ENCODE data around the gene ZNF282. TPM values are rescaled to one million over a fixed set of nuclear protein-coding genes. Genes with fewer than 3 reads are reported as not detected.
A peak's percentile ranks its signal among the peaks of the same experiment; 100 is the strongest.
"Not testable (repeated sequence)": the region's sequence is repeated elsewhere in the genome, so short reads cannot be mapped to it uniquely, and the experiment has no call there.

ZNF282 gene
- total RNA-seq, 1 donor from 2014 or later, result 27.4 TPM

DNA sequence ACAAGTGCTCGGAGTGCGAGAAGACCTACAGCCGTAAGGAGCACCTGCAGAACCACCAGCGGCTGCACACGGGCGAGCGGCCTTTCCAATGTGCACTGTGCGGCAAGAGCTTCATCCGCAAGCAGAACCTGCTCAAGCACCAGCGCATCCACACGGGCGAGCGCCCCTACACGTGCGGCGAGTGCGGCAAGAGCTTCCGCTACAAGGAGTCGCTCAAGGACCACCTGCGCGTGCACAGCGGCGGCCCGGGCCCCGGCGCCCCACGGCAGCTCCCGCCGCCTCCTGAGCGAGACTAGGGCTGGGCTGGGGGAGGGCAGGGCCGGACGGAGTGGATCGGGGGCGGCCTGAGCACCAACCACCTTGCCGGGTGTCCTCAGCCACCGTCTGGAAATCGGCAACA lies 29.0 kb downstream of the ZNF282 start:
- no peak for DNase-seq (ENCODE audit: low read depth, low spot score)

DNA sequence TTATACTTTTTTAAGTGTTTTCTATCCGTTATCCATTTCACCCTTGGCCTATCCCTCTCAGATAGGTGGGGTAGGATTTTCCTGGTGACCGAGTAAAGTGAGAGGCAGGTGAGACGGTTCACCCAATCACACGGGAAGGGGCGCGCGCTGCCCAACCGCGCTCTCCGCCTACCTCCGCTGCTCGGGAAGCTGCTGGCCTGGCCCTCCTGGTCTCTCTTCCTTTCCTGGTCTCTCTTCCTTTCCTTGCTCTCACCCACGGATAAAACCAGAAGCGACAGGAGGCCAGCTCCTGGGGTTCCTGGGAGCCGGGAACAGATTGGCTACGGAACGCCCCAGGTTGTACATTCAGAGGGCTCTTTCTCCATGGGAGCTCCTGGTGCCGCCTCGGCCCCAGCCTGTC lies 29.8 kb downstream of the ZNF282 start:
- DNase-seq (ENCODE audit: low read depth, low spot score), result no peak

DNA sequence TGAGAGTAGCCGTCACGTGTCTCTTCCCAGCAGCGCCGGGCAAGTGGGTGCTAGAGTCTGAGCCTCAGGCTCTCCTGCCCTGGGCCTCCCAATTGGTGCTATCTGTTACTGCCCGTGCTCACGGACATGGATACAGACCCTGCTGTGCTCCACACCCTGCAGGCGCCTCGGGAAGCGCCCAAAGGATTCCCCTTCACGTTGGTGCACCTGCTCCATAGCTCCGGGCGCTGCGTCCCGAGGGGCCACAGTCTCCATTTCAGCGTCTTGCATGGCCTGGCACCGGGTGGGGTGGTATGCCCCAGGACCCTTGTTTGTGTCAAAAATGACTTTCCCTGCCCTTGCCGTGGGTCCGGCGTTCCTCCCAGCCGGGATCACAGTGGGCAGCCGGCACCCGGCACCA lies 30.3 kb downstream of the ZNF282 start:
- DNase-seq (ENCODE audit: low read depth, low spot score), result no peak

DNA sequence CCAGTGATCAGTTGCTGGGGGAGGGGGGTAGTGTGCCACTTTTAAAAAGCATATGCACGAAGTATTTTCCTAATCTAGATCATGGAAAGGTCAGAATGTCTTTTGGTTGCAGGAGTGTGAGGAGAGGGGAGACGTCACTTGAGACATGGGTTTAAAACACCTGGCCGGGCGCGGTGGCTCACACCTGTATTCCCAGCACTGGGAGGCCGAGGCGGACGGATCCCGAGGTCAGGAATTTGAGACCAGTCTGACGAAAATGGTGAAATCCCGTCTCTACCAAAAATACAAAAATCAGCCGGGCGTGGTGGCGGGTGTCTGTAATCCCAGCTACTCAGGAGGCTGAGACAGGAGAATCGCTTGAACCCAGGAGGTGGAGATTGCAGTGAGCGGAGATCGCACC lies 31.0 kb downstream of the ZNF282 start:
- not testable (repeated sequence) for DNase-seq (ENCODE audit: low read depth, low spot score)

DNA sequence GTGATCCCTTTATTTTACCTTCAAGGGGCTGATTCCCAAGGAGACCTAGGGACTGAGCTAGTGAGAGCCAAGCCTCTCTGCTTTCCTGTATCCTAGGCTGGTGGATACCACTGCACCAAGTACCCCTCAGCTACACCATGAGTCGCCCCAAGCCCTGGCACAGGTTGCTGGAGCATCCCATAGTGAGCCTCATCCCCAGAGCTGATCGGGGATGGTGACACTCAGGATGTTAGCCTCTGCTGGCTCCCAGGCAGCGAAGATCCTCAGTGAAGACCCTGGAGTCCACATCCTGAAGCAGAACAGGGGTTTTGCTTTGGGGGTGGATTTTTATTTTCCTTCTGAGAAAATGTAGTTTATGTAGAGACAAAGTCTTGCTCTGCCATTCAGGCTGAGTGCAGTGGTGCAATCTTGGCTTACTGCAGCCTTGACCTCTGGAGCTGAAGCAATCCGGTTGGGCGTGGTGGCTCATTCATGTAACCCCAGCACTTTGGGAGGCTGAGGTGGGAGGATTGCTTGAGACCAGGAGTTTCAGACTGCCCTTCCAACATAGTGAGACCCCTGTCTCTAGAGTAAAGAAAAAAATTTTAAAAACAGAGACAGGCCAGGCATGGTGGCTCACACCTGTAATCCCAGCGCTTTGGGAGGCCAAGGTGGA lies 31.6 kb downstream of the ZNF282 start:
- DNase-seq (ENCODE audit: low read depth, low spot score), result no peak

DNA sequence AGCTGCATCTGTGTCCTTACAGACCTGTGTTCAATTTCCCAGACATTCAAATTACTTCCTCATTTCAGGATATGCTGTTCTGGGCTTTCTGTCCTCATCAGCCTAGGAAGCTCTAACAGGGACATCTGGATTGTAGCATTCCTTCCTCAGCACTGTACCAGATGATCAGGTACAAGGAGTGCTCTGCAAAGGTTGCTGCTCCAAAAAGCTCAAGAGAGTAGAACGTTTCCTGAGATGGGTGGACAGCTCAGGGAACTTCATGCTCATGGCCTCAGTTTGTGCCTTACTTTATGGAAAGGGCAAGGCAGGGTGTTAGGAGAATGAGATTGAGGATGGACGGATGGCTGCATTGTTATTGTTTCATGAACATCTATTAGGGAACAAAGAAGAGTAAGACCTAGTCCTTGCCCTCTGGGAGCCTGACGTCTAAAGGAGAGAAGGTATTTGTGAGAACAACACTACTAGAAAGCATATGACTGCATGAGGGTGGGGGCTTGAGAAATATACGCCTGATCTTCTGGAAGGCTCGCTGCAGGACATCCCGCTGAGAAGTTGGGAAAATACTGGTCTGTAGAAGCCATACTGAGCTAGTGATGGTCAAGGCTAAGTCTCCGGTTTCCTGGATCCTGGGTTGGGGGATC lies 33.6 kb downstream of the ZNF282 start:
- no peak for DNase-seq (ENCODE audit: low read depth, low spot score)

DNA sequence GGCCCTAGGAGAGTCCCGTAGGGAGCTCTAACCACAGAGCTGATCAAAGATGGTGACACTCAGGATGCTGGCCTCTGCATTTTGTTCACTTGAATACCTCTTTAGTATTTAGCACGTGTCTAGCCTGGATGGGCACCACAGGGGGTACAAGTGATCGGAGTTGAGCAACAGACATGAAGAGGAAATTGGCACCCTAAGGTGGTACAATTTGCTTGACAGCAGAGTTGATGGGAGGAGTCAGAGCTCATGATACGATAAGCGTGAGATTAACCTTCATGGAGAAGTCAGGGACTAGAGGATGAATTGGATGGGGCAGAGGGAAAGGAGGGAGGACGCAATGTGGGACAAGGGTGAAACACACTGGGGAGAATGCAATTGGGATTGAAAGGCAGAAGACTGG lies 34.2 kb downstream of the ZNF282 start:
- no peak for DNase-seq (ENCODE audit: low read depth, low spot score)

DNA sequence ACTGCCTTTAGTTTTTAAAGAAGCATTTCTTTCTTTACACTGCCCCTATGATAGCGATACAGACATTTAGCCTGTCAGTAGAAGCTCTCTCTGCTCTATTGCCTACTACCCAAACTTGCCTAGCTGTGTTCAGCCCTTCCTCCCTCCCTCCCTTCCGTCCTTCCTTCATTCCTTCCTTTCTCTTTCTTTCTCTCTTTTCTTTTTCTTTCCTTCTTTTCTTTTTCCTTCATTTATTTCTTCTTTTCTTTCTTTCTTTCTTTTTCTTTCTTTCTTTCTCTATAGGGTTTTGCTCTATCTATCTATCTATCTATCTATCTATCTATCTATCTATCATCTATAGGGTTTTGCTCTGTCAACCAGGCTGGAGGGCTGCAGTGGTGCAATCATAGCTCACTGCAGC lies 37.0 kb downstream of the ZNF282 start:
- no peak for DNase-seq (ENCODE audit: low read depth, low spot score)

DNA sequence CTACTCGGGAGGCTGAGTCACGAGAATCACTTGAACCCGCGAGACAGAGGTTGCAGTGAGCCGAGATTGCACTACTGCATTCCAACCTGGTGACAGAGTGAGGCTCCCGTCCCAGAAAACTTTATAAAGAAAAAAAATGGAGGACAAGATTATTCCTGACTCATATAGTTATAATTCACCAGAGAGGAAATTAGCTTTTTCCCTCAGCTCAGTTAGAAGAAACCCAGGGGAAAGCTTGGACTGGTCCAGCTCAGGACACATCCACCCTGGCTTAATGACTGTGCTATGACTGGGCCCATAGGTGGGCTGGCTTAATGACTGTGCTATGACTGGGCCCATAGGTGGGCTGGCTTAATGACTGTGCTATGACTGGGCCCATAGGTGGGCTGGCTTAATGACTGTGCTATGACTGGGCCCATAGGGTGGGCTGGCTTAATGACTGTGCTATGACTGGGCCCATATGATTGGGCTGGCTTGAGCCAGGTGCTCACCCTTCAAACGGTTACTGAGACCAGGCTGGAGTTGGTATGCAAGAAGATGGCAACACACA lies 38.4 kb downstream of the ZNF282 start:
- not testable (repeated sequence) for DNase-seq (ENCODE audit: low read depth, low spot score)

DNA sequence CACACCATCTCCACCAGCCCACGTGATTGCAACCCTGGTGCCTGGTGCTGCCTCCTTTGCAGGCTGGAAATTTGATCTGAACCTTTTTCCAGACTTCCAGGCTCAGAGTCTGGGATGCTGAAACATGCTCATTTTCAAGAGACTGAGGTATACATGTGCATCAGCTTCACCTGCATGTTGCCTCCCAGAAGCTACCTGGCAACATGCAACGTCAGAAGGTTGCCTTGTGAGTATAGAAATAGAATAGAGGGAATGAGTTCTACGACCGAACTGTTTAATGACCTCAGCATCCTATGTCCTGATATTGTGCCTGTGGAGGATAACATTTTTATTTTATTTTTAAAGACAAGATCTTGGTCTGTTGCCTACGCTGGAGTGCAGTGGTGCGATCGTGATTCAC lies 42.2 kb downstream of the ZNF282 start:
- DNase-seq (ENCODE audit: low read depth, low spot score), result no peak

DNA sequence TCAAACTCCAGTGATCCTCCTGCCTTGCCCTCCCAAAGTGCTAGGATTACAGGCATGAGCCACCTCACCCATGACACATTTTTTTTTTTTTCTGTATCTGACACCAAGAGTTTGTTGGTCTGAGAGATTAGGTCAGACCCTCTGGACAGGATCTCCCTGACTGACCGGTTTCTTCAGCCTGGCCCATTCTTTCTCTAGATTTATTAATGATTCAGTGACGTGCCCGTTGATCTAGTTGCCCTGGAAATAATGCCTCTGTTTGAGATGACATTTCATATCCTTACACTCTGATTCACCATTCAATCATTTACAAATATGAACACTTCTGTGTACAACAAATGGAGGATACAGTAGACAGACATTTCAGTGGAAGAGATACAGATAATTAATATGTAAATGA lies 42.7 kb downstream of the ZNF282 start:
- no peak for DNase-seq (ENCODE audit: low read depth, low spot score)

DNA sequence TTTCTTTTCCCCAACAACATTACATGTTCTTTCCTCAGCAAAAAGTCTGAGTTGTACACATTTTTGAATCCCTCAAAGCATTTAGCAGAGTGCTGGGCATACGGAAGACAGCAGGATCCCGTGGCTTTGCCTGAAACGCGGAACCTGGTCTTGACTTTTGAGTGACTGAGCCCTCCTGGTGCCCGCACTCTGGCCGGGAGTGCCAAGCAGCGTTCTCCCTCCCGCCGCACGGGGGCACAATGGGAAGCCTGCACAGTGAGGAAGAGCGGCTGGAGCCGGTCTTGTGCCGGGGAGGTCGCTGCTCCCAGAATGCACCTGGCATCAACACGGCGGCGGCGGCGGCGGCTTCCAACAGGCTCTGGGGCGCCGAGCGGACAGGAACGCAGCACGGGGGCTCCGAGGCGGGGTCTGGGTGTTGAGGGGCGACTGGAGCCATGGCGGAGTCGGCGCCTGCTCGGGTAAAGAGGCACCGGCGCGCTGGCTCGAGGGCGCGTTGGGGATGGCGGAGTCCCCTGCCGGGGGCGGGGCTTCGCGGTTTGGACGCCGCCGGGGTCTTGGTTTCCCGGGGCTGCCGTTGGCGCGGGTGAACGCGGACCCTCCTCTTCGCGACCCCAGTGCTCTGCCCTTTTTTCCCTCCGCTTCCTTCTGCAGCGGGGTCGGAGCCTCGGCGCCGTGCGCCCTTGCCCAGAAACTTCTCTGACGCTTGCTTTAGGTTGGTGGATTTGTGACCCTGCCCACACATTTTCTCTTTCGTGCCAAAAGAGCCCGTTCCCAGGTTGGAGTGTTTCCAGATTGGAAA lies 44.2 kb downstream of the ZNF282 start, which contains the start of gene ZNF212:
Gene ZNF212, plus strand, starts transcription at position 307 of the 799 bp plus-strand sequence. Its CDS starts 128 bp downstream, at position 435.
- DNase-seq (ENCODE audit: low read depth, low spot score), result peak; percentile 60

DNA sequence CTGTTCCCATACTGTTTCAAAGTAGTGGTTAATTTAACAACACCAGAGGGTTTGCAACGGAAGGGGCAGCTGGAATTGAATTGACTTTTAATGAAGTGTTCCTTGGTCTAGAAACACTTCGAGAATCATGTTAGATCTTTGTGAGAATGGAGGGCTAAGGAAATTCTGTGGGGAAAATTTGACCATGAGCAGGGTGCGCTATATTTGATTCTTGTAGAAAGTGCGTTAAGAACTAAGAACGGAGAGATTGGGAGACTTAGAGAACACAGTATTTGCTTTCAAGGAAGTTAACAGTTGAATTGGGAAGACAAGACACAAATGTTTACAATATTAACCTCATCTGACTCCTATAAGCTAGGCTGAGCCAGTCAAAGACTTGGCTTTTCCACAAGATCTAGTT lies 45.3 kb downstream of the ZNF282 start:
- DNase-seq (ENCODE audit: low read depth, low spot score), result no peak

DNA sequence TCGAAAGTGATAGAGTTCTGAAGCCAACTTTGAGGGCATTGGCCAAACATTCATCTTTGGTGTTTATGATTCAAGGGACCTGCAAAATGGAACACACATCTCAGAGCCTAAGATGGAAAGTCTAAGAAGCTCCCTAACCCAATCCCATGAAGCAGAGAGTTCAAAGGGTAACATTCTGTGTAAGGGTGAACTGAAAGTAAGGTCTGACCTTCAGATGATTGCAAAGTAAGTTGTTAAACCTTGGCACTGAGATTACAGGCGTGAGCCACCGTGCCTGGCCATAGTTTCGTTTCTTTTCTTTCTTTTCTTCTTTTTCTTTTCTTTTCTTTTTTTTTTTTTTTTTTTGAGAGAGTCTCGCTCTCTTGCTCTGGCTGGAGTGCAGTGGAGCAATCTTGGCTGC lies 46.4 kb downstream of the ZNF282 start:
- DNase-seq (ENCODE audit: low read depth, low spot score), result no peak

DNA sequence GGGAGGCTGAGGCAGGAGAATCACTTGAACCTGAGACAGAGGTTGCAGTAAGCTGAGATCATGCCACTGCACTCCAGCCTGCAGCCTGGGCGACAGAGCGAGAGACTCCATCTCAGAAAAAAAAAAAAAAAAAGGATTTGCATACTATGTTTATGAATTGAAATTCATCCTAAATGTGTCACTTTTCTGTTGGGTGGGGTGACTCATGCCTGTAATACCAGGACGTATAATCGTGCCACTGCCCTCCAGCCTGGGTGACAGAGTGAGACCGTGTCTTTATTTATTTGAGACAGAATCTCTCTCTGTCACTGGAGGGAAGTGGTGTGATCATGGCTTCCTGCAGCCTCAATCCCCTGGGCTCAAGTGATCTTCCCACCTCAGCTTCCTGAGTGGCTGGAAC lies 49.9 kb downstream of the ZNF282 start:
- no peak for DNase-seq (ENCODE audit: low read depth, low spot score)

DNA sequence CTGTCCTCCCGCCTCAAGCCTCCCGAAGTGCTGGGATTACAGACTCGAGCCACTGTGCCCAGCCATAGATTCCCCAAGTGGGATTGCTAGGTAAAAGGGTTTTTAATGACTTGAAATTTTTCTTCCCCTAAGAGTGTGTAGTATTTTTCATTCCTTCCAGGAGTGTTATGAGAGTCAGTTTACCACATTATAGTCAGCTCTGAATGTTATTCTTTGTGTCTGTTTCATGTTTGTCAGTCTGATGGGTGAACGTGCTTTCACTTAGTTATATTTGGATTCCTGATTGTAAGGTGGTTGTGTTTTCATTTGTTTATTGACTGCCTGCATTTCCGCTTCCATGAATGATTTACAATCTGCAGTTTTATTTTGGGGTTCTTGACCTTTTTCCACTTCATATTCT lies 50.4 kb downstream of the ZNF282 start:
- DNase-seq (ENCODE audit: low read depth, low spot score), result no peak

DNA sequence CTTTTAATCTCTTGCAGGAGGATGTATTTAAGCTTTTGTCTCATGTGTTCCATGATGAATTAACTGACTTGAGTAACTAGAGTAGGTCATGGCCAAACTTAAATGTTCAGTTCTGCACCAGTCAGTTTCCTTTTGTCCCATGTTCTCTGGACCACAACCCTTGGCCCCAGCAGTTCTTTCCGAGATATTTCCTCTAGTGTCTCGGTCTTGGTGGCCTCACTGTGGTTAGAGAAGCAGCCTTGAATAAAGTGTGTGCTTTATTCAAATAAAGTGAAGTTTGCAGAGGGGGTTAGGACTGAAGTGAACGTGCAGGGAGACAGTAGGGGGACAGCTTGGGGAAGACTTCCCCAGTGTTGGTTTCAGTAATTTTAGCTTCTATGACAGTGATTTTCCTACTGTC lies 53.4 kb downstream of the ZNF282 start:
- DNase-seq (ENCODE audit: low read depth, low spot score), result no peak

DNA sequence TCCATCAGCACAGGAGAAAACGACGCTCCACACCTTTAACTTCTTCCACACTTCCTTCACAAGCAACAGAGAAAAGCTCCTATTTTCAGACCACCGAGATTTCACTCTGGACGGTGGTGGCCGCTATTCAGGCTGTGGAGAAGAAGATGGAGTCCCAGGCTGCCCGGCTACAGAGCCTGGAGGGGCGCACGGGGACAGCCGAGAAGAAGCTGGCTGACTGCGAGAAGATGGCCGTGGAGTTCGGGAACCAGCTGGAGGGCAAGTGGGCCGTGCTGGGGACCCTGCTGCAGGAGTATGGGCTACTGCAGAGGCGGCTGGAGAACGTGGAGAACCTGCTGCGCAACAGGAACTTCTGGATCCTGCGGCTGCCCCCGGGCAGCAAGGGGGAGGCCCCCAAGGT lies 54.8 kb downstream of the ZNF282 start:
- not testable (repeated sequence) for DNase-seq (ENCODE audit: low read depth, low spot score)

DNA sequence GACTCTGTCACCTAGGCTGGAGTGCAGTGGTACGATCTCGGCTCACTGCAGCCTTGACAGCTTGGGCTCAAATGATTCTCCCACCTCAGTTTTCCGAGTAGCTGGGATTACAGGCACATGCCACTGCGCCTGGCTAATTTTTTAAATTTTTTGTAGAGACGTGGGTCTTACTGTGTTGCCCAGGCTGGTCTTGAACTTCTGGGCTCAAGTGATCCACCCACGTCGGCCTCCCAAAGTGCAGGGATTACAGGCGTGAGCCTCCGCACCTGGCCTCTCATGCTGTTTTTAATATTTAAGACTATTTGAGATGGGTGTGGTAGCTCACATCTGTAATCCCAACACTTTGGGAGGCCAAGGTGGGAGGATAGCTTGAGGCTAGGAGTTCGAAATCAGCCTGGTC lies 56.2 kb downstream of the ZNF282 start:
- not testable (repeated sequence) for DNase-seq (ENCODE audit: low read depth, low spot score)

DNA sequence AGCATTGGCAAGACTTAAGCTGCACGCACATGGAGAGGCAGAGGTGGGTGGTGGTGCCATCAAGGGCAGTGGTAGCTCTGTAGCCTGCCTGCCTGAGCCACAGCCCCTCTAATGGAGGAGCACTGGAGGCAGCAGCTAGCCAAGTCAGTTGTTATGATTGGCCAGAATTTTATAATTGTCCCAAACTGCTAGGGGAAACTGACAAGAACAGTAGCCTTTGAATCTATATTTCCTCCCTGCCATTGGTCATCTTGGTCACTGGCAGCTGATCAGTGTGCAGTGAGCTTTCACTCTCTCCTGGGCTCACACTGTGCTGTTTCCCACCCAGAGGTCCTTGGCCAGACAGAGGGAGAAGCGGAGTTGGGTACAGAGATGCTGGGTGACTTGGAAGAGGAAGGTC lies 57.0 kb downstream of the ZNF282 start:
- DNase-seq (ENCODE audit: low read depth, low spot score), result no peak

DNA sequence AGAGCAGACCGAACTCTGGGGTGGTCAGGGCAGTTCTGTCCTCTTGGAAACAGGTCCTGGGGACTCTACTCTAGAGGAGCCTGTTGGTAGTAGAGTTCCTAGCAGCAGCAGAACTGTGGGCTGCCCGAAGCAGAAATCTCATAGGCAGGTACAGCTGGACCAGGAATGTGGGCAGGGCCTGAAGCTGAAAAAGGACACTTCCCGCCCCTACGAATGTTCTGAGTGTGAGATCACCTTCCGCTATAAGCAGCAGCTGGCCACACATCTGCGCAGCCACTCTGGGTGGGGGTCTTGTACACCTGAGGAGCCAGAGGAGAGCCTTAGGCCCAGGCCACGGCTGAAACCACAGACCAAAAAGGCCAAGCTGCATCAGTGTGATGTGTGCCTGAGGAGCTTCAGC lies 58.3 kb downstream of the ZNF282 start:
- no peak for DNase-seq (ENCODE audit: low read depth, low spot score)

DNA sequence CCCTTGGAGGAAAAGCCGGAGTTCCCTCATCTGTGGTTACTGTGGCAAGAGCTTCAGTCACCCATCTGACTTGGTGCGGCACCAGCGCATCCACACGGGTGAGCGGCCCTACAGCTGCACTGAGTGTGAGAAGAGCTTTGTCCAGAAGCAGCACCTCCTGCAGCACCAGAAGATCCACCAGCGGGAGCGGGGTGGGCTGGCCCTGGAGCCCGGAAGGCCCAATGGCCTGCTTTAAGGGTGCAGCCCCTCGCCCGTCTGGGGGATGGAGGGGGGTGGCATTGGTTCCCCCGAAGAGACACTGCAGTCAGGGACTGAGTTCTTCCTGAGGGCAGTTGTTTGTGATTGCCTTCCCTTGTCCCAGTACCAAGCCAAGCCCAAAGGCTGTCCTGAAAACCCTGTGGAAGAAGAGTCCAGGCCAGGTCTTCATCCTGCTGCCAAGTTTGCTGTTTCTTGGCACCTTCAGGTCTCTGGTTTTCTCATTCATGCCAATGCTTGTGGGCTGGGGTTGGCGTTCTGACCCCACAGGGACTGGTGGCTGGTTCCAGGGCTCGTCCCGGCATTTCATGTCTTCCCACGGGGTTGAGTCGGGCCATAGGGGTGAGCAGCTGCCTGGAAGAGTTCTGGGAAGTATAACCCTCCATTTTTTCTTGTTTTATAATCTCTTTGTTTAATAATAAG lies 59.0 kb downstream of the ZNF282 start:
- no peak for DNase-seq (ENCODE audit: low read depth, low spot score)

Measured in pulmonary artery endothelial cell (primary cell).